GM19240 (cell line): Measurements from ENCODE around the gene LHFPL6.
A peak's percentile ranks its signal among the peaks of the same experiment; 100 is the strongest.

Source experiments
- DNase-seq: peaks from one replicate; pipeline ENCODE4 v3.0.0; 2011; ENCODE audit warnings: low spot score; ENCODE audit not compliant: insufficient read length

Gene LHFPL6

GRCh38 chr13:39315796-39316195 lies 287.2 kb downstream of the LHFPL6 start:
- DNase-seq = no peak

DNA sequence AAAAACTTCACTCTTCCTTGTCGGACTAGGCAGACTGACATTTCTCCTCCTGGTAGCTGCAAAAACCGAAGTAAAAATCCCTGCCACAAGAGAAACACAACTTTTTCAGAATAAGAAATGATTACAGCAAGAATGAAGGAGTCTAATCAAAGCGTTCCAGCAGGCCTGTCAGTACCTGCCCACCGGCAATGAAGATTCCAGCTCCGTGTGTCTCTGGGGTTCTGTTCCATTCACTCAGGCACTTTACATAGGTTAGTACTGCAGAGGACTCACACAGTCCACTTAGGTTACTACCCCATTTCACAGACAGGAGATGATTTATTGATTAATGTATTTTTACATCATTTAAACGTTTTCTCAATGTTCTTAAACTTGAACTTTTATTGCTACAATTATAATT lies 289.3 kb downstream of the LHFPL6 start:
- no peak for DNase-seq

- no peak for DNase-seq
Observed at GRCh38 chr13:39312596-39312995, 290.4 kb downstream of the LHFPL6 start.

GRCh38 chr13:39311619-39312018 lies 291.4 kb downstream of the LHFPL6 start:
- DNase-seq = no peak

DNA sequence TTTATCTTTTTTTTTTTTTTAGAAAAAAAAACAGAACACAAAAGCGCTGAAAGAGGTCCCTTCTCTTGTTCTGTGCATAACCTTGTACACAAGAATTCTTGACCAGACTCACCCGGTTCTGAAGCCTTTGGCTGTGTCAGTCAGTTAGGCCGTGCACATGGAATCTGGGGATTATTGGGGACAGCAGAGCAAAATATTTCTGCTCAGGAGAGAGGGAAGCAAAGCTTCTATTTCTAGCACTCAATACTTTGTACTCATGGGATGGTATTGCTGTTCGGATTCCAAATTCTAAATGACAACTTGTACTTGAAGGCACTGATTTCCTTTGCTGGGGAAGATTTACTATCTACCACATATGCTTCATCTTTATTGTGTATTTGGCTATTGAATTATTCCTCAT lies 292.0 kb downstream of the LHFPL6 start:
- DNase-seq = no peak

DNA sequence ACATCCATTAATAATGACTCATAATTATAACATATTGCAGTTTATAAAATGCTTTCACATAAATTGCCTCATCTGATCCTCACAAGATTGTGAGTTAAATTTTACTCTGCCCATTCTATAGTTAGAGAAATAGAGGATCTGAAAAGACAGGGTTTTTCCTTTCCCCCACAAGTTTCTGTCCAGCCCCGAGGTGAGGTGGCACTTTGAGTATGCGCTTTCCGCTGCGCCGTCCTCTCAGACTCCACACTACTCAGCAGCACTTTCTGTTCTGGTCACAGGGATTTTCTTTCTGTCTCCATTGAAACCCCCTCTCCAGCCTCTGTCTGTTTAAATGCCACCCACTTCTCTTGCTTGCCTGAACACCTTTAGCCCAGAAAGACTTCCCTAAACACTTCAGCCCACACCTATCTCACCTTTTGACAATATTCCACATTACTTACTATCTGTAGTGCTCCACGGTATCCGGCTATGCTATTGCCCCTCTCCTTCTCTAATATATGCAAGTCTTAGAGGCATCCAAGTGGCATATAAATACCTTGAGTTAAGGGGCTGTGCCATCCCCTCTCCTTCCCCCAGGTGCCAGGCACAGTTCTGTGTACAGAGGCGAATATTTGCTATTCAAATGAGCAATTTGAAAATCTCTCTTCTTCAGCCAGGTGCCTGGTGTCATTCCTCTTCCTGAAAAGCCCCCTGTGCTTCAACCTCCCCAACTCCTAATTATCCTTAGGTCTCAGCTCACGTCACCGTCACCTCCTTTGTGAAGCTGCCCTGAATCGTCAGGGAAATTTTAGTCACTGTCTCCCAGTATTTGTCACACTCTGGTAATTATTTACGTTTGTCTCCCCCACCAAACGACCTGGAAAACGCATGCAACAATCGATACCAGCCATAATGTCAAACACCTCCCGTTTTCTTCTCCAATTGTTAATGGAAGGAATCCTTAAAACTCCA lies 296.1 kb downstream of the LHFPL6 start:
- DNase-seq = peak; percentile 11

DNA sequence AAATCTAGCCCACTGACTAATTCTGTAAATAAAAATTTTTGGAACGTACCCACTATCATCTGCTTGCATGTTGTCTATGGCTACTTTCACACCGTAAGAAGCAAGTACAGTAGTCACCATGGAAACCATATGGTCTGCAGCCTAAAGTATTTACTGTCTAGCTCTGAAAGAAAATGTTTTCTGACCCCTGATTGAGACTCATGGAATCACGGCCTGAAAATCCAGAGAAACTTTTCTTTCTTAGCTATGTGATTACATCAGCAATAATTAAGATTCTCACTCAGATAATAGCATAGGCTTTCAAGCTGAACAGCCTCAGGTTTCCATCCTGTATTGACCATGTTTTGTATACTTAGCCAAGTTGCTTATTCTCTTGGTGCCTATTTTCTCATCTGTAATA lies 300.2 kb downstream of the LHFPL6 start:
- DNase-seq = no peak

GRCh38 chr13:39298951-39299350 lies 304.0 kb downstream of the LHFPL6 start:
- DNase-seq = no peak

DNA sequence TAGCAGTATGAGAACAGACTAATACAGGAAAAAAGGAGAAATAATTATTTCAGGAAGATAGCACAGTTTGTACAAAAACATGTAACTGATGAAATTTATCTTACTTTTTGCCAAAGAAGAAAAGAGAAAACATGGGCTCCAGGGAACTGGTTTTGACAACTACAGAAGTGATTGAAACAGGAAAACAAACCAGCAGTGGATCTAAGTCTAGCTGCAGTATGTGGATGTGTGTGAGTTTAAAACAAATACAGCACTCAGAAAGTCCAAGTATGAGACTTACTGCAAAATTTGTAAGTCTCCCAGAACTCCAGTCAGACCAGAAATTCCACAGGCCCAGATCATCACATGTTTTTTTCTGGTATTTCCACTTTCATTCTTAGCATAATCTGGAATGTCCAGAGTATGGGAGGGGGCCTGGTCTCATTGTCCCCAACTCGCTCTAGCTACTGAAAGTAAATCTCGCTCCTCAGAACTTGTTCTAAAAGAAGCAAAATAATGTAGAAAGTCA lies 305.3 kb downstream of the LHFPL6 start:
- no peak for DNase-seq

DNA sequence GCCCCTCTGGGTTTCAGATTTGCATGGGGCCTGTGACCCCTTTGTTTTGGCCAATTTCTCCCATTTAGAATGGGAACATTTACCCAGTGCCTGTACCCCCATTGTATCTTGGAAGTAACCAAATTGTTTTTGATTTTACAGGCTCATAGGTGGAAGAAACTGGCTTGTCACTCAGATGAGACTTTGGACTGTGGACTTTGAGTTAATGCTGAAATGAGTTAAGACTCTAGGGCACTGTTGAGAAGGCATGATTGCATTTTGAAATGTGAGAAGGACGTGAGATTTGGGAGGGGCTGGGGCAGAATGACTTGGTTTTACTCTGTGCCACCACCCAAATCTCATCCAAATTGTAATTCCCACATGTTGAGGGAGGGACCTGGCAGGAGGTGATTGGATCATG lies 306.0 kb downstream of the LHFPL6 start:
- no peak for DNase-seq

DNA sequence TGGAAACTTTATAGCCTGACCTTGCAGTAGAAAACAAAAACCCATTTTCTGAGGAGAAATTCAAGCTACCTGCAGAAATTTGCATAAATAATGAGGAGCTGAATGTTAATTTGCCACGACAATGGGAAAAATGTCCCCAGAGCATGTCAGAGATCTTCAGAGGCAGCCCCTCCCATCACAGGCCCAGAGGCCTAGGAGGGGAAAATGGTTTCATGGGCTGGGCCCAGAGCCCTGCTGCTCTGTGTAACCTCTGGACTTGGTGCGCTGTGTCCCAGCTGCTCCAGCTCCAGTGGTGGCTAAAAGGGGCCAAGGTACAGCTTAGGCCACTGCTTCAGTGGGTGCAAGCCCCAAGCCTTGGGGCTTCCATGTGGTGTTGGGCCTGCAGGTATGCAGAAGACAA lies 306.8 kb downstream of the LHFPL6 start:
- no peak for DNase-seq
